COLO829 (cell line): Measurements from ENCODE around the gene PCYT2.

ENCODE experiments used
- DNase-seq: peaks from one replicate; pipeline ENCODE4 v3.0.0; 2012; ENCODE audit warnings: low spot score

Gene PCYT2

GRCh38 chr17:81851423-81851822 is 59.8 kb downstream of the PCYT2 start:
- DNase-seq = no peak
